Stimulated activated CD8-positive, alpha-beta memory T cell treated with anti-CD3 and anti-CD28 coated beads, Interleukin-2, amount 100 ng/mL, for 48 hours (primary cell): ENCODE results near the gene GALNT15.
A peak's percentile ranks its signal among the peaks of the same experiment; 100 is the strongest.

Experiments used
- DNase-seq, 2 donors: peaks; one replicate each; pipeline ENCODE4 v3.0.0-alpha.2; 2020; ENCODE audit warnings: low read depth in 2 of 2

GALNT15 gene

GRCh38 chr3:16186565-16186964, 12.1 kb downstream of the GALNT15 start:
- DNase-seq, result no peak

GRCh38 chr3:16187213-16187790, 12.8 kb downstream of the GALNT15 start:
- DNase-seq, result no peak

GRCh38 chr3:16188071-16188470, 13.6 kb downstream of the GALNT15 start:
- DNase-seq, result no peak

GRCh38 chr3:16189201-16189600, 14.7 kb downstream of the GALNT15 start:
- DNase-seq, result no peak

GRCh38 chr3:16190704-16191103, 16.2 kb downstream of the GALNT15 start:
- DNase-seq, result no peak

- DNase-seq, result no peak
These were observed 17.1 kb downstream of the GALNT15 start for GRCh38 chr3:16191591-16191990.

- DNase-seq, result no peak
These were observed 17.8 kb downstream of the GALNT15 start for GRCh38 chr3:16192176-16192811.

- no peak for DNase-seq
These were observed 23.9 kb downstream of the GALNT15 start for GRCh38 chr3:16198427-16198826.

- DNase-seq, result no peak
These were observed 25.3 kb downstream of the GALNT15 start for GRCh38 chr3:16199769-16200168.

- DNase-seq, result peak in 1 of 2 donors; percentile 10
These were observed 25.9 kb downstream of the GALNT15 start for GRCh38 chr3:16200411-16200810.

- peak in 1 of 2 donors; percentile 7 for DNase-seq
These were observed 28.6 kb downstream of the GALNT15 start for GRCh38 chr3:16203031-16203430.

- DNase-seq, result no peak
These were observed 29.5 kb downstream of the GALNT15 start for GRCh38 chr3:16203671-16204629.

- DNase-seq, result no peak
These were observed 30.3 kb downstream of the GALNT15 start for GRCh38 chr3:16204751-16205150.

- no peak for DNase-seq
These were observed 30.8 kb downstream of the GALNT15 start for GRCh38 chr3:16205156-16205870.

- DNase-seq, result no peak
These were observed 32.6 kb downstream of the GALNT15 start for GRCh38 chr3:16207031-16207430.

- no peak for DNase-seq
These were observed 36.9 kb downstream of the GALNT15 start for GRCh38 chr3:16211176-16211904.

- no peak for DNase-seq
These were observed 39.9 kb downstream of the GALNT15 start for GRCh38 chr3:16214366-16214765.

GRCh38 chr3:16216373-16216935, 42.0 kb downstream of the GALNT15 start:
- no peak for DNase-seq

GRCh38 chr3:16219777-16220176, 45.3 kb downstream of the GALNT15 start:
- DNase-seq, result no peak

GRCh38 chr3:16221990-16222389, 47.5 kb downstream of the GALNT15 start:
- DNase-seq, result no peak

GRCh38 chr3:16222547-16222946, 48.1 kb downstream of the GALNT15 start:
- DNase-seq, result no peak
